HFFc6 (cell line): ENCODE results near the gene HIVEP3. TPM values are rescaled to one million over a fixed set of nuclear protein-coding genes. Genes with fewer than 3 reads are reported as not detected.

Source experiments
- DNase-seq: peaks from one replicate; pipeline ENCODE4 v3.0.0-alpha.2; 2018
- H3K27ac Mint-ChIP-seq: 2 replicates; pipeline ENCODE4 v1.8.0; 2020; ENCODE audit warnings: mild to moderate bottlenecking, mixed read lengths
- H3K27me3 Mint-ChIP-seq: 2 replicates; pipeline ENCODE4 v1.8.0; 2021; ENCODE audit warnings: mild to moderate bottlenecking, moderate library complexity, mixed read lengths; ENCODE audit not compliant: insufficient read depth
- H3K36me3 Mint-ChIP-seq: 2 replicates; pipeline ENCODE4 v1.8.0; 2021; ENCODE audit warnings: low read depth, mixed read lengths
- H3K4me1 Mint-ChIP-seq: 2 replicates; pipeline ENCODE4 v1.8.0; 2020; ENCODE audit warnings: low read depth, mixed read lengths
- H3K4me3 Mint-ChIP-seq: 2 replicates; pipeline ENCODE4 v1.8.0; 2020; ENCODE audit warnings: mild to moderate bottlenecking, moderate library complexity, mixed read lengths
- H3K9me3 Mint-ChIP-seq: 2 replicates; pipeline ENCODE4 v1.8.0; 2020; ENCODE audit warnings: mild to moderate bottlenecking, mixed read lengths
- total RNA-seq, 6 experiments: library from RNA; stranded (reverse); fragmentation: NEBNext Ultra II Directional; extraction: Animal tissue kit (Norgen Biotek cat#: 25700); gene quantifications; 2 replicates in 1 of 6; 3 replicates in 5 of 6; pipeline ENCODE4 v1.2.3, GENCODE V29; 2021
- TF ChIP-seq, protein P1 (sequence below): fragments of 200-600 bp; sonication (generic); IDR thresholded peaks from 2 replicates; pipeline ENCODE4 v1.5.0; 2021; ENCODE audit warnings: antibody characterized with exemption, mild to moderate bottlenecking

The HIVEP3 gene
- total RNA-seq, 6 experiments from 2014 or later: 7.0 to 9.7 (median 7.9) TPM

DNA sequence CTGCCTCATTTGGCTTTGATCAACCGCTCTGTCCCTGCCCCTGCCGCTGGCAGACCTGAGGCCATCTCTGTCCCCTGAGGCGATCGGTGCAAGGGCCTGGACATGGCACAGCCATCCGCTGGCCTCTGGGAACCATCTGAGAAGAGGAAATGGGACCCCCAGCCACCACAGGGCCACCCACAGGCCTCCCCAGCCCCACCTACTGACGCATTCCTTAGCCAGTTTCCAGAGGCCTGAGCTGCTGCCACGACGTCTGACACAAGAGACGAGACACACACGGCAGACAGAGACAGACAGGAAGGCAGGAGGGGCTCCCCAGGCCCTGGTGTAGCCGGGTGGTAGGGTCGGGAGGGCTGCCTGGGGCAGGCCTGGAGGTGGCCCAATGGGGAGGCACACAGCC is 397.0 kb downstream of the HIVEP3 start:
- DNase-seq: no peak

DNA sequence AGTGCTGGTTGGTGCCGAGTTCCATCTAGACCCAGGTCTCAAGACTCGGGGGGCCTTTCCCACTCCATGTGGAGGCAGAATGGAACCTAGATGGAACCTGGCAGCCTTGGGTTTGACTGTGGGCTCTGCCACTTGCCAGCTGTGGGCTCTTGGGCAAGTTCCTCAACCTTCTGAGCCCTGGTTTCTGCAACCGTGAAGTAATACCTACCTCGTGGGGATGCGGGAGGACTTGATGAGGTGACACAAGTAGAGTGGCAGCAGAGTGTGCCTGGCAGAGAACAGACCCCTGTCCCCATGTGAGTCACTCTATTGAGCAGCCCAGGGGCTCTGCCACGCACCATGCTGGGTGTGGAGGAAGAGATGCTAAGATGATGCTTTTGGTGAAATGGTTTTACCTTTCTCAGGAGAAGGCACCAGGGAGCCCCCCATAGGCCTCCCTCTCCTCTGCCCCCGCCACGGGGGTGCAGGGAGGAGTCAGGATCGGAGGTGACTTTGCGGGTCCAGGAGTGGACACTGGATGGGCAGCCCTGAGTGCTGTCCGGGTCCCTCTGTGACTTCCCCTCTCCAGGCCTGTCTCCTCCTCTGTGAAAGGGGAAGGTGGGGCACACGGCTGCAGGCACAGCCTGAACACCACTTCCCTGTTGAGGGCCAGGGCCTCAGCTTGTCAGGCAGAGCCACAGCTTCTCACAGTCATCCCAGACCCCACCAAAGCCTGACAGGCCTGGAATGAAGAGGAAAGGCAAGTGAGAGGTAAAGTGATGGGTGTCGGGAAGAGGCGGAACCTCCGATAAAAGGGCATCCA is 397.6 kb downstream of the HIVEP3 start:
- Mint-ChIP-seq H3K4me1 (0 out of 2 replicates have a peak, but pooled peaks cover 7% of the 10 kb centered on the region), H3K36me3 (peaks cover 4% of the 10 kb centered on the region; the same call in 1 of the 2 replicates), H3K9me3 (no peaks in the 10 kb centered on the region), H3K4me3 (no peak overlapping the region), H3K27ac (no peak overlapping the region), H3K27me3 (no peaks in the 10 kb centered on the region; the same call in none of the 2 replicates)
- TF ChIP-seq, protein P1, sequence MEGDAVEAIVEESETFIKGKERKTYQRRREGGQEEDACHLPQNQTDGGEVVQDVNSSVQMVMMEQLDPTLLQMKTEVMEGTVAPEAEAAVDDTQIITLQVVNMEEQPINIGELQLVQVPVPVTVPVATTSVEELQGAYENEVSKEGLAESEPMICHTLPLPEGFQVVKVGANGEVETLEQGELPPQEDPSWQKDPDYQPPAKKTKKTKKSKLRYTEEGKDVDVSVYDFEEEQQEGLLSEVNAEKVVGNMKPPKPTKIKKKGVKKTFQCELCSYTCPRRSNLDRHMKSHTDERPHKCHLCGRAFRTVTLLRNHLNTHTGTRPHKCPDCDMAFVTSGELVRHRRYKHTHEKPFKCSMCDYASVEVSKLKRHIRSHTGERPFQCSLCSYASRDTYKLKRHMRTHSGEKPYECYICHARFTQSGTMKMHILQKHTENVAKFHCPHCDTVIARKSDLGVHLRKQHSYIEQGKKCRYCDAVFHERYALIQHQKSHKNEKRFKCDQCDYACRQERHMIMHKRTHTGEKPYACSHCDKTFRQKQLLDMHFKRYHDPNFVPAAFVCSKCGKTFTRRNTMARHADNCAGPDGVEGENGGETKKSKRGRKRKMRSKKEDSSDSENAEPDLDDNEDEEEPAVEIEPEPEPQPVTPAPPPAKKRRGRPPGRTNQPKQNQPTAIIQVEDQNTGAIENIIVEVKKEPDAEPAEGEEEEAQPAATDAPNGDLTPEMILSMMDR: no peak
- DNase-seq: no peak

More for the DNA sequence above, 397.0 kb downstream of the HIVEP3 start:
- H3K27ac Mint-ChIP-seq: no peak overlapping the region
- 0 out of 2 replicates have a peak, but pooled peaks cover 3% of the 10 kb centered on the region for H3K4me1 Mint-ChIP-seq
- H3K27me3 Mint-ChIP-seq: no peaks in the 10 kb centered on the region; the same call in none of the 2 replicates
- TF ChIP-seq, protein P1: no peak
- H3K36me3 Mint-ChIP-seq: peaks cover 4% of the 10 kb centered on the region; the same call in 1 of the 2 replicates
- H3K4me3 Mint-ChIP-seq: no peak overlapping the region
- H3K9me3 Mint-ChIP-seq: no peaks in the 10 kb centered on the region

DNA sequence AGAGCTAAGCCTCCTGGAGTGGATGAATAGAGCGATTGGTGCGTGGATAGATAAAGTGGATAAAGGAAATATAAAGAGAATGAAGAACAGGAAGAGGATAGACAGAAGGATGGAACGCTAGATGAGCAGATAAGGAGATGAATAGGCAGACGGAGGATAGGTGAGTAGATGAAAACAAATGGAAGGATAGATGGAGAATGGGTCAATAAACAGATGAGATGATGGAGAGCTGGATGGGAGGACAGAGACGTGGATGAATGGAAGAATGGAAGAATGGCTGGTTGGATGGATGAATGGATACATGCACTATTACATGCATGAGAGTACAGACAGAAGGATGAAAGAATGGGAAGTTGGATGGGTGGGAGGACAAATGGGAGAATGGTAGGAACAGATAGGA is 399.1 kb downstream of the HIVEP3 start:
- Mint-ChIP-seq H3K4me3 (no peak overlapping the region), H3K36me3 (peaks cover 4% of the 10 kb centered on the region; the same call in 1 of the 2 replicates), H3K27me3 (no peaks in the 10 kb centered on the region; the same call in none of the 2 replicates), H3K9me3 (no peaks in the 10 kb centered on the region), H3K27ac (no peak overlapping the region), H3K4me1 (peaks cover 19% of the 10 kb centered on the region; the same call in 1 of the 2 replicates)
- DNase-seq: no peak
- TF ChIP-seq, protein P1: no peak

DNA sequence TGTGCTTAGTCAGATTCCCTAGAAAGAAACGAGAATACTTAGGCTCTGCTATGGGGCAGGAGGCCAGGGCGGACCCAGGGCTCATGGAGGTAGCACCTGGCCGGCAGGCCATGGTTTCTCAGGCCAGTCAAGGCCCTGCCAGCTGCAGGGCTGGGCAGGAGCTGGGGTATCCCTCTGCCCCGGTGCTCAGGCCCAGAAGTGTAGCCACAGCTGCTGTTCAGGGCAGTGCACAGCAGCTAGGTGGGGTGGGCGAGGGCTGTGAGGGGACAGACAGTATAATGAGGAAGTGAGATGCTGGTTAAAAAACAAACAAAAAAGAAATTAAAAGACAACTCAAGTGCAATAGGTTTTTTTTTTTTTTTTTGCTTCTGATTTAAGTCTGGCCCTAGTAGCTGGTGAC is 400.3 kb downstream of the HIVEP3 start:
- Mint-ChIP-seq H3K9me3 (no peaks in the 10 kb centered on the region), H3K4me1 (peaks cover 19% of the 10 kb centered on the region; the same call in 1 of the 2 replicates), H3K4me3 (no peak overlapping the region), H3K36me3 (peaks cover 4% of the 10 kb centered on the region; the same call in 1 of the 2 replicates), H3K27me3 (no peaks in the 10 kb centered on the region; the same call in none of the 2 replicates), H3K27ac (no peak overlapping the region)
- no peak for DNase-seq
- TF ChIP-seq, protein P1: no peak

DNA sequence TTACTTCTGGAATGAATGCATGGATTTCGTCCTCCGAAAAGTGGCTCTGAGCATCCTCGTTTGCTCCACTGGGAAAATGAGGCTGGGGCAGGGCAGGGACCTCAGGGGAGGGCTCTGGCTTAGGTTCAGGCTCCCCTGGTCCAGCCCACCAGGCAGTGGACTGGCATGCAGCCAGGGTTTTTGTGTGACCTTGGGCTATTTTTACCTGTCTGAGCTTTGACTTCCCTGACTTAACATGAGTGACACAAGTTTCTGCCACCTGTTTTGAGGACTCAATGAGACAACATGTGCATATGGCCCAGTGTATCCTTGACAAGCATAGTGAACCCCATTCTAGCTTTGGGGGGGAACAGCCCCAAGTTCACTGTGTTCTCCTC is 401.7 kb downstream of the HIVEP3 start:
- H3K4me3 Mint-ChIP-seq: peak overlapping the region; percentile 83; the same call in 1 of the 2 replicates
- DNase-seq: no peak
- TF ChIP-seq, protein P1: no peak
- no peaks in the 10 kb centered on the region; the same call in none of the 2 replicates for H3K27me3 Mint-ChIP-seq
- no peaks in the 10 kb centered on the region for H3K9me3 Mint-ChIP-seq
- no peak overlapping the region for H3K27ac Mint-ChIP-seq
- peaks cover 19% of the 10 kb centered on the region; the same call in 1 of the 2 replicates for H3K4me1 Mint-ChIP-seq
- H3K36me3 Mint-ChIP-seq: peaks cover 9% of the 10 kb centered on the region; the same call in 1 of the 2 replicates
